Ovary (tissue), 3 donors: ENCODE measurements around the gene GALNT16.

ENCODE experiments used
- CTCF ChIP-seq, 3 donors: fragments of 450-650 bp in 2 of 3; fragments of 200-600 bp in 1 of 3; IDR thresholded peaks; one replicate each; pipeline versions ENCODE4 v1.5.1 to v1.8.0; 2016 to 2022; ENCODE audit warnings: antibody characterized with exemption in 3 of 3, mild to moderate bottlenecking in 1 of 3
- POLR2A ChIP-seq: fragments of 450-650 bp; IDR thresholded peaks from one replicate; pipeline ENCODE4 v1.6.1; 2017; ENCODE audit warnings: antibody characterized with exemption, mild to moderate bottlenecking, moderate library complexity
- donor health status: DM: no; HTN: no; CAD: no.

GRCh38 chr14:69328765-69329164 is 68.8 kb downstream of the GALNT16 start:
- TF ChIP-seq CTCF (IDR thresholded peaks at IDR 0.05) (no peak), POLR2A (no peak)
